Stimulated activated memory B cell treated with anti-CD40 and anti-IgM and Interleukin-4, amounts not matched to agents 10 μg/mL and 1 μg/mL and 100 μg/mL, for 72 hours (primary cell): Measurements from ENCODE around the gene DOCK8.
A peak's percentile ranks its signal among the peaks of the same experiment; 100 is the strongest.

Experiments used
- ATAC-seq: fragments of 150-1000 bp; cut with Tn5 transposase; 2 replicates; pipeline ENCODE4 v1.10.0; 2021
- H3K27ac Mint-ChIP-seq: one replicate; pipeline ENCODE4 v1.8.0; 2022; ENCODE audit warnings: mild to moderate bottlenecking, mixed read lengths
- H3K27me3 Mint-ChIP-seq: one replicate; pipeline ENCODE4 v1.8.0; 2022; ENCODE audit warnings: mixed read lengths
- H3K36me3 Mint-ChIP-seq: one replicate; pipeline ENCODE4 v1.8.0; 2022; ENCODE audit warnings: mixed read lengths
- H3K4me1 Mint-ChIP-seq: one replicate; pipeline ENCODE4 v1.8.0; 2022; ENCODE audit warnings: mixed read lengths
- H3K4me3 Mint-ChIP-seq: one replicate; pipeline ENCODE4 v1.8.0; 2022; ENCODE audit warnings: mild to moderate bottlenecking, moderate library complexity, mixed read lengths
- H3K9me3 Mint-ChIP-seq: one replicate; pipeline ENCODE4 v1.8.0; 2022; ENCODE audit warnings: mixed read lengths

The DOCK8 gene

DNA sequence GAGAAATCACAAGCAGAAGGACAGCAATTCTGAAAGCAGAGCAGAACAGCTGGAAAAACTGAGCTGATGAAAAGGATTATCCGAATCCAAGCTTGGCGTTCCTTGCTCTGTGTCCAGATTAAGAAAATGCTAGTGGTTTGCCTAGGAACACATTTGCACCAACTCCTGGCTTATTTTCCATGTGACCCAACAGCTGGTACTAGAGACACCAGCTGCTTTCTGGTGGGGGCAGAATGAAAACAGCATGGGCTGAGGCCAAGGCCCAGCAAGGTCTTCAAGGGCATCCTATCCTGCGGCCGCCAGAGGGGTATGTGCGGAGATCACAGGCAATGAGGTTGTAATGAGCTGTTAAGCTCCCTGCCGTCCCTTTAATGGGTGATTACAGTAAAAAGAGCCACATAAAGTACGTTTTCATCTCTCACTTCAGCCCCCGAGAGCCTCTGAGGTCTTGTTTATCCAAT is 131.5 kb downstream of the DOCK8 start:
- Mint-ChIP-seq H3K9me3 (no peaks in the 10 kb centered on the region), H3K27ac (no peak overlapping the region), H3K4me1 (peaks cover 15% of the 10 kb centered on the region), H3K27me3 (no peaks in the 10 kb centered on the region), H3K4me3 (no peak overlapping the region), H3K36me3 (peaks cover 55% of the 10 kb centered on the region)
- ATAC-seq = no peak

DNA sequence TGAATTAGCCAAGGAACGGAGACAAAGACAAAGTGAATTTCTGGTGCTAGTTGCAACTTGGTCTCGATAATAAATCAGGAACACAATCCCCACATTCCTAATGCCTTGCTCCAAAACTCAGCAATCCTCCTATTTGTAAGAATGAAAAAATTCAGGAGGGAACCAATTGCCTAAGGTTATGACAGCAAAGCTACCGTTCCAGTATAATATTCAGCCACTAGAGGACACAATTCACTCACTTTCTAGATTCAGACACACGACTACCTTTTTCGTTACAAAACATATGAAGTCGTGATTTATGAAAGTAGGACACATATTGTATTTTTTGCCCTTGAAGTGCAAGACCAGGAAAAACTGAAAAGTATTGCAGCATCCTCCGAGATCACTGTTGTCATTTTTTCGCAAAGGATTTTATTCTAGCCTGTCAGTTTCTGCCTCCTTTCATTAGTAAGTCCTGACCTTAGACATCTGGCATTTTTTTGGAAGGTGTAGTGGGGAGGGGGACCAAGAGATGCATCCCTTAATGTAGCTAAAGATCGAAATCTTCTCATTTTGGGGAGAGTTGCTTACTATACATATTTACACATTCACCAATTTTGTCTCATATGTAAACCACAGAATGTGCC is 133.1 kb downstream of the DOCK8 start:
- H3K4me3 Mint-ChIP-seq = no peak overlapping the region
- ATAC-seq = no peak
- H3K27ac Mint-ChIP-seq = no peak overlapping the region
- H3K9me3 Mint-ChIP-seq = no peaks in the 10 kb centered on the region
- H3K36me3 Mint-ChIP-seq = peaks cover 54% of the 10 kb centered on the region
- peaks cover 10% of the 10 kb centered on the region for H3K4me1 Mint-ChIP-seq
- no peaks in the 10 kb centered on the region for H3K27me3 Mint-ChIP-seq

DNA sequence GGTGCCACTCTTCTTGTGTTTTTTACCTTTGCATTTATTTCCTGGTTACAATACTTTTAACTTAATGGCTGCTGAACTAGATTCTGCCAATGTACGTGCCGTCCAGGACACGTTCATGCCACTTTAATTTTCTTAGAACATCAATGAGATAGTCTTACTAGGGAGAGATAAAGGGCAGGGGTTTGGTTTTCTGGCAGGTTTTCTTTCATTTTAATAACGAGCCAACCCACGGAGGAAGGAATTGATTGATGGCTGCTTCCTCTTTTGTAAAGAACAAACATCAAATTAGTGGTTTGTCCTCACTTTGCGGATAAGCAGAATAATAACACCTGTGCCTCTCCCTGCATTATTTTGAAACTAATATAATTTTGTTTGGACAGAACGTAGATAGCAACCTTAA is 135.7 kb downstream of the DOCK8 start:
- ATAC-seq = no peak
- H3K27ac Mint-ChIP-seq = peak overlapping the region; percentile 60
- H3K4me1 Mint-ChIP-seq = peaks cover 10% of the 10 kb centered on the region
- no peaks in the 10 kb centered on the region for H3K27me3 Mint-ChIP-seq
- H3K36me3 Mint-ChIP-seq = peaks cover 69% of the 10 kb centered on the region
- H3K9me3 Mint-ChIP-seq = no peaks in the 10 kb centered on the region
- no peak overlapping the region for H3K4me3 Mint-ChIP-seq

DNA sequence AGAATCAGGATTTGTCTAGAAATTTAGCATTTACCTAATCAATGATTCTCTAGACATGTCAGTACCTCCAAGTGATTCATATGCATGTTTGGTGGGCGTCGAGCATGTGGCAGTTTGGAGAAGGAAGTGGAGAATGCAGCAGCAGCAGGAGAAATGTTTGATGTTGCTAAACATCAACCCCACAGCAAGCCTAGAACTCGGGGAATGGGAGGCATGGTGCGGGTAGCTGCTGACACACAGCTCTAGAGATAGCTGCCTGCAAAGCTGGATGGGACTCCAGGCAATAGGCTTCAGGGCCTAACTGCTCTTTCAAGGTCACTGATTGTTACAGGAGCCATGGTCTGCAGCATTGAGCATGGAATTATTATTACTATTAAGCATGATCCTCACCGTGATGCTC is 137.3 kb downstream of the DOCK8 start:
- Mint-ChIP-seq H3K4me1 (peaks cover 10% of the 10 kb centered on the region), H3K27ac (peak overlapping the region; percentile 17), H3K36me3 (peaks cover 77% of the 10 kb centered on the region), H3K4me3 (no peak overlapping the region), H3K27me3 (no peaks in the 10 kb centered on the region), H3K9me3 (no peaks in the 10 kb centered on the region)
- no peak for ATAC-seq

DNA sequence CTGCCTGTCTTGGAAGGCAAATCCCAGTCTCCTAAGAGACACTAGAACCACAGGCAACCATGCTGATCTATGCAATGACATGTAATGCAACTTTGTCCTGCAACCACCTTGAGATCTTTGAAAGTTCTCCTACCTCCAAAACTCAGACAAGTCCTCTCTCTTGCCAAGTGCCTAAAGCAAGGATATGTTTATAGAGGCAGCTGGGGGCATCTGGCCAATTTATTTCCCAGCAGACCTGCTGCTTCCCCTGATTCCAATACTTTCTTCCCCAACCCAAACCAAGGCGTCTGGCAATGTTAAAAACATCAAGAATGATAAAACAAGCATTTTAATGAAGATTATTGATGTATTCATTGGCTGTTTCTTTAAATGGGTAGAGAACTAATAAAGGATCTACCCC is 138.4 kb downstream of the DOCK8 start:
- no peaks in the 10 kb centered on the region for H3K9me3 Mint-ChIP-seq
- no peaks in the 10 kb centered on the region for H3K27me3 Mint-ChIP-seq
- H3K27ac Mint-ChIP-seq = peak overlapping the region; percentile 48
- H3K4me1 Mint-ChIP-seq = peaks cover 10% of the 10 kb centered on the region
- ATAC-seq = no peak
- H3K4me3 Mint-ChIP-seq = no peak overlapping the region
- H3K36me3 Mint-ChIP-seq = peaks cover 79% of the 10 kb centered on the region

DNA sequence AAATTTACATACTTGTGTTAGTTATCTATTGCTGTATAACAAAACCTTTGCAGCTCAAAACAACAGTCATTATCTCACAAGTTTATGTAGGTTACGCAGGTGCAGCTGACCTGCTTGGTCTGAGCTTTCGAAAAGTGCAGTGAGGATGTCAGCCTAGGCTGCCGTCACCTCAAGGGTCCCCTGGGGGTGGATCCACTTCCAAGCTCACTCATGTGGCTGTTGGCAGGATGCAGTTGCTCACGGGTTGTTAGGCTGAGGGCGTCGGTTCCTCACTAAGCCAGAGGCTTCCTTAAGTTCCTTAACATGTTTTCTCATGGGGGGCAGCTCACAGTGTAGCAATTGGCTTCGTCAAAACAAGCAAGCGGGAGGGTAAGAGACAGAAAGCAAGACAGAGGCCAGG is 139.8 kb downstream of the DOCK8 start:
- Mint-ChIP-seq H3K4me1 (peaks cover 10% of the 10 kb centered on the region), H3K36me3 (peaks cover 71% of the 10 kb centered on the region), H3K4me3 (no peak overlapping the region), H3K9me3 (no peaks in the 10 kb centered on the region), H3K27ac (no peak overlapping the region), H3K27me3 (no peaks in the 10 kb centered on the region)
- no peak for ATAC-seq

DNA sequence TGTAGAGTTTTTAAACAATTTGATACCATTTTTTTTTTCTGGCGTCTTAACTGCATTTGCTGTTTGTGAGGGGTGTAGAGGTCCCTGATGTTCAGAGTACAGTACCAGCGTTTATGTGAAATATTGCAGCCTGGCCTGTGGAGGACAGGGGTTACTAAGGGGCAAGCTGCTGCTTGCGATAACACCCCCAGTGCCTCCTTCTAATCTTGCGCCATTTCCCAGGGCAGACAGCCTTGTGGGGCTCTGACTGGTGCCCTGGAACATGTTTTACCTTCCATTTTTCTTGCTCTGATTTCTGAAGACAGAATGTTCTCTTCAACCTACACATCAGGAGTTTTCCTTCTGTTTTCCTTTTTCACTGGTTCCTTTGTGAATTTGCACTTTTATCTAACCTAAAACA is 142.9 kb downstream of the DOCK8 start:
- peaks cover 67% of the 10 kb centered on the region for H3K36me3 Mint-ChIP-seq

DNA sequence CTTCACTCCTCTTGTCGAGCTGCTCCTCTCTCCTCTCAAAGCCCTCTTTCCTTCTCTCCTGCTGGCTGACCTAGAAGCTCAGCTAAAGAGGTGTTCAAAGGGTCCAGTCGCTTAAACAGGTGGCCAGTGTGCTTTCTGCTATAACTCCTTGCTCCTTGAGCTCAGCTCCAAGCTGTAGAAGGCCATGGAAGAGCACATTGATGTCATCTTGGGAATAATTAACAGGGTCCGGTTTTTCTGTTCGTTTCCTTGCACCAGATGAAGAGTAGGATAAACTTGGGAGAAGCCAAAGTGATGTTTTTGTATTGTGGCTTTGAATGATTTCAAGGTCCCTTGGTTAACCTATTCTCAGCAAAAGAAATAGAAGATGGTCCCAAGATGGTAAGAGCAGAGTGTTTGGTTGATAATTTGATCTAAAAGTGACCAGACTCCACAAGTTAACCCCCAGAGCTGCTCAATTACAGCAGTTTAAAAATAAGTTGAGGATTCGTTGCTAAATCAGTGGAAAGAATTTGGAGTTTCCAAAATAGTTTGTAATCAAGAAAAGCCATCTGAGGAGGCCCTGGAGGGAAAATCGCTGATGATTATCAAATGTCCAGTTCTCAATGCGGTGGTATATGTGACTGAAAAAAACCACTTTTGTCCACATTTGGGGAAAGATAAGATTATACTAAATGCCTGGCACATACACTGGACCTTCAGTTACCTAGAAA is 148.1 kb downstream of the DOCK8 start:
- no peak overlapping the region for H3K4me3 Mint-ChIP-seq
- H3K9me3 Mint-ChIP-seq = no peaks in the 10 kb centered on the region
- no peaks in the 10 kb centered on the region for H3K4me1 Mint-ChIP-seq
- no peak for ATAC-seq
- H3K27me3 Mint-ChIP-seq = no peaks in the 10 kb centered on the region
- H3K36me3 Mint-ChIP-seq = peaks cover 64% of the 10 kb centered on the region
- H3K27ac Mint-ChIP-seq = no peak overlapping the region

More for the DNA sequence above, 142.9 kb downstream of the DOCK8 start:
- H3K4me3 Mint-ChIP-seq = no peak overlapping the region
- no peak for ATAC-seq
- no peak overlapping the region for H3K27ac Mint-ChIP-seq
- H3K27me3 Mint-ChIP-seq = no peaks in the 10 kb centered on the region
- no peaks in the 10 kb centered on the region for H3K4me1 Mint-ChIP-seq
- H3K9me3 Mint-ChIP-seq = no peaks in the 10 kb centered on the region

DNA sequence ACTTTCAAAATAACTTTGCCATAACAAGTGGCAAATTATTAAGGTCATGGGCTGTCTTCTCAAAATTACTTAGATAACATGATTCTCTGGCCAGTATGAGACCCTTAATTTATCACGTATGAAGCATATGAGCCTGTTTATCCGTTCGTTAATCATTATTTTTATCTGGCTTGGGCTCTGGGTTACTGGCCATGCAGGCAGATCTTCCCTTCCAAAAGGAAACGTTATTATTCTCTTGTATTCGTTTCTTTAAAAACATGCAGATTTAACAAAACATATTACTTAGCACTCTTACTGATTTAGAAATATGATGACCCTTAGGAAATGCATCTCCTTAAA is 148.6 kb downstream of the DOCK8 start:
- Mint-ChIP-seq H3K9me3 (no peaks in the 10 kb centered on the region), H3K27me3 (no peaks in the 10 kb centered on the region), H3K4me1 (no peaks in the 10 kb centered on the region), H3K27ac (no peak overlapping the region), H3K36me3 (peaks cover 67% of the 10 kb centered on the region), H3K4me3 (no peak overlapping the region)
- ATAC-seq = no peak

DNA sequence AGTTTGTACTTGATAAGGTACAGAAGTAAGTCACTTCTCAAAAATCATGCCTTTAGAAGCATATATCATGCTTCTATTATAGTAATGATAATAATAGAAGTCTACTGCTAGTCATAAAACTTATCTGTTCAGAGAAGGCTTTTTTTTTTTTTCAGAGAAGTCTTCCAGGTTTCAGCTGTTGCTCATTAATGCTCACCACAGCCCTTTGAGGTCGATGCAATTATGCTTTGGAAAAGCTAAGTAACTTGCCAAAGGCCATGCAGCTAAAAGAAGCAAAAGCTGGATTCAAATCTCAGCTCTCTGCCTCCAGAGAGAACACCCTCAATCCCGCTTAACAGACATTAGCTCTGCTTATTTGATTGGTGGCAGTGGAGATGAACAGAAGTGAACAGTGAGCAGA is 150.8 kb downstream of the DOCK8 start:
- no peaks in the 10 kb centered on the region for H3K9me3 Mint-ChIP-seq
- no peak overlapping the region for H3K4me3 Mint-ChIP-seq
- no peak overlapping the region for H3K27ac Mint-ChIP-seq
- ATAC-seq = no peak
- peaks cover 83% of the 10 kb centered on the region for H3K36me3 Mint-ChIP-seq
- H3K4me1 Mint-ChIP-seq = no peaks in the 10 kb centered on the region
- no peaks in the 10 kb centered on the region for H3K27me3 Mint-ChIP-seq

DNA sequence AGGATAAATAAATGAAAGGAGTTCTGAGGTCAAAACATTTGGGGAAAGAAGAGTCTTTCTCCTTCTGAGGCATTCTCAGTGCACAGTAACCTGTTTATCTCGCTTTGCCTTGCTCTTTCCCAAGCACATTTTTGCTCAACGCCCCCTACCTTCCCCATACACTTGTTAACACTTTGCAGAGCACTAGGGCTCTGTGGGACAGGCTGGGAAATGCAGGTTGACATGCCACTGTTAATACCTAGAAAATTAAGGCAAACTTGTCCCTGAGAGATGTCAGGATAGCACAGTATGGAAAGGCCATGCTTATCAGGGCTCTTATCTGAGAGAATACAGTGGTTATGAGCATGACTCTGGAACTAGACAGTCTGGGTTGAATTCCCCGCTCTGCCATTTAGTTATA is 152.0 kb downstream of the DOCK8 start:
- no peak for ATAC-seq
- Mint-ChIP-seq H3K36me3 (peaks cover 83% of the 10 kb centered on the region), H3K4me3 (no peak overlapping the region), H3K4me1 (no peaks in the 10 kb centered on the region), H3K27me3 (no peaks in the 10 kb centered on the region), H3K27ac (no peak overlapping the region), H3K9me3 (no peaks in the 10 kb centered on the region)

DNA sequence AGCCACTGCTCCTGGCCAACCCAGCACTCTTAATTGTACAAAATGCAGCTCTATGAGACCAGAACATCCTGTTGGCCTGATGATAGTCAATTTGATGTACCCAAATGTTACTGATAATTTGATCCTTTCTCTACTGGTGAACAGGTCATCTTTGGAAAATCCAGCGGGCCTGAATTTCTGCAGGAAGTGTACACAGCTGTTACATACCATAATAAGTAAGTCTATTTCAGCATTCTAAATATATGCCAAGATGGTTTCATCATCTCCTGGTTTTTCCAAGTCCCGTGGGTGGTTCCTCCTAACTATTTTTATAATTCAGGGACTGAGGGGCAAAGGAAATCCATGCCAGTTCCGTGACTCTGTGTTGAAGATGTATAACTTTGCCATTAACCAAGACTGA is 155.4 kb downstream of the DOCK8 start:
- no peaks in the 10 kb centered on the region for H3K9me3 Mint-ChIP-seq
- no peaks in the 10 kb centered on the region for H3K4me1 Mint-ChIP-seq
- ATAC-seq = no peak
- no peak overlapping the region for H3K4me3 Mint-ChIP-seq
- no peaks in the 10 kb centered on the region for H3K27me3 Mint-ChIP-seq
- no peak overlapping the region for H3K27ac Mint-ChIP-seq
- peaks cover 78% of the 10 kb centered on the region for H3K36me3 Mint-ChIP-seq

DNA sequence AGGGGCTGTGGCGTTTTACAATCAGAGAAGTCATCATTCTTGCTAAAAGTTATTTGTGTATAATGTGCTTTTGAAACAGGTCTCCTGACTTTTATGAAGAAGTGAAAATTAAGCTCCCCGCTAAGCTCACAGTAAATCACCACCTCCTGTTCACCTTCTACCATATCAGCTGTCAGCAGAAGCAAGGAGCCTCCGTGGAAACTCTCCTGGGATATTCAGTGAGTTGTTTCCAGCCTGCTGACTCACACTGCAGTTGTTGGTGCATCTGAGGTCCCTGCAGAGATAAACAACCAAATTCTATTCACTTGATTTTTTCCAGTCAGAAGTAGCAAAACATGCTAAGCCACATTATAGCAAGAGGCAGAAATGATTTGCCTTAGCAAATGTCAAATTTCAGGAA is 156.7 kb downstream of the DOCK8 start:
- Mint-ChIP-seq H3K4me3 (no peak overlapping the region), H3K27me3 (no peaks in the 10 kb centered on the region), H3K27ac (peak overlapping the region; percentile 48), H3K4me1 (no peaks in the 10 kb centered on the region), H3K9me3 (no peaks in the 10 kb centered on the region), H3K36me3 (peaks cover 71% of the 10 kb centered on the region)
- no peak for ATAC-seq

DNA sequence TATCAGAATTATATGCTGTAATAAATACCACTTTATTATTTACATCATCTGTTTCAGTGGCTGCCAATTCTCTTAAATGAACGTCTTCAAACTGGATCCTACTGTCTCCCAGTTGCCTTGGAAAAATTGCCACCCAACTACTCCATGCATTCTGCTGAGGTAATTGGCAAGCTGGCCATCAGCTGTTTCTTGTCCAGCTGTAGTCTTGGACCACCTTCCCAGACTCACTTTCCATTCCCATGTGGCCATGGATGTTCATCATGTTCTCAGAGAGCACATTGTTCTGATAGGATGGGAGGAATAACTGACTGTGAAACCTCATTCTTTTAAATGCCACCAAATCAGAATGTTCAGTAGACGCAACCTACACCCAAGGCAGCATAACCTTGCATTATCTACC is 157.5 kb downstream of the DOCK8 start:
- peaks cover 66% of the 10 kb centered on the region for H3K36me3 Mint-ChIP-seq
- H3K9me3 Mint-ChIP-seq = no peaks in the 10 kb centered on the region
- no peak for ATAC-seq

DNA sequence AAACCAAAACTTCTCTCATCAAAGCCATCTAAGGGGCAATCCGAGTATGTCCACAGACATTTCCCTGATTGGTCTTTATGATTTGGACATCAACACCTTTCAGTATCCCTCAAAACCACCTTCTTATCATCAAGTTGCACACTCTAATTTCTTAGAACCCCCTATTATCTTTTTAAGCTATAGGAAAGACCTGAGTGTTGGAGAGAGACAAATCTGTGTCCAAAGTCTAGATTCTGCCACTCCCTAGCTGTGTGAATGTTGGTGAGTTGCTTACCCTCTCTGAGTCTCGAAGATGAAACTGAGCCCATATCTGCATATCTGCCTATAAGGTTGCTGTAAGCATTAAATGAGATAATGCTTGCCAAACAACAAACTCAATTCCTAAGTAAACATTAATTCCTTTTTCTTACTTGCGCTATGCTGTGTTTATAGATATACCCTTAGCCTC is 159.1 kb downstream of the DOCK8 start:
- Mint-ChIP-seq H3K4me1 (no peaks in the 10 kb centered on the region), H3K9me3 (no peaks in the 10 kb centered on the region), H3K27me3 (no peaks in the 10 kb centered on the region), H3K27ac (no peak overlapping the region), H3K4me3 (no peak overlapping the region), H3K36me3 (peaks cover 65% of the 10 kb centered on the region)
- no peak for ATAC-seq

More for the DNA sequence above, 157.5 kb downstream of the DOCK8 start:
- no peak overlapping the region for H3K27ac Mint-ChIP-seq
- H3K27me3 Mint-ChIP-seq = no peaks in the 10 kb centered on the region
- no peak overlapping the region for H3K4me3 Mint-ChIP-seq
- no peaks in the 10 kb centered on the region for H3K4me1 Mint-ChIP-seq

DNA sequence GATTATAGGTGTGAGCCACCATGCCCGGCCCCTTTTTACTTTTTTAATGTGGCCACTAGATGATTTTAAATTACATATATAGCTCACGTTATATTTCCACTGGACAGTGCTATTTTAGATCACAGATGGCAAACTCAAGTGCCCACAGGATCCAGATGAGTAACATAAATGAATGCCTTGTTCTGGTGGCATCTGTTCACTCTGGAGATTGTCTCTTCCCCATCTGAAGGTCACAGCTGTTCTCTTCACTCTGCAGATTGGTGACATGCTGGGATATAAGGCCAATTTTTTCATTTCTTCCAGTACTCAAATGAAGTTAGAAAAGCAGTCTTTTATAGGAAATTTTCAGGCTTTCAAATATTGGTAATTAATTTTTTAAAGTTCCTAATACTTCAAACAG is 160.1 kb downstream of the DOCK8 start:
- ATAC-seq = no peak

More for the DNA sequence above, 160.1 kb downstream of the DOCK8 start:
- H3K36me3 Mint-ChIP-seq = peaks cover 68% of the 10 kb centered on the region
- H3K4me3 Mint-ChIP-seq = no peak overlapping the region
- no peaks in the 10 kb centered on the region for H3K9me3 Mint-ChIP-seq
- no peaks in the 10 kb centered on the region for H3K27me3 Mint-ChIP-seq
- no peak overlapping the region for H3K27ac Mint-ChIP-seq
- H3K4me1 Mint-ChIP-seq = no peaks in the 10 kb centered on the region
